ENCODE data around the gene OAS1.

Gene OAS1

DNA sequence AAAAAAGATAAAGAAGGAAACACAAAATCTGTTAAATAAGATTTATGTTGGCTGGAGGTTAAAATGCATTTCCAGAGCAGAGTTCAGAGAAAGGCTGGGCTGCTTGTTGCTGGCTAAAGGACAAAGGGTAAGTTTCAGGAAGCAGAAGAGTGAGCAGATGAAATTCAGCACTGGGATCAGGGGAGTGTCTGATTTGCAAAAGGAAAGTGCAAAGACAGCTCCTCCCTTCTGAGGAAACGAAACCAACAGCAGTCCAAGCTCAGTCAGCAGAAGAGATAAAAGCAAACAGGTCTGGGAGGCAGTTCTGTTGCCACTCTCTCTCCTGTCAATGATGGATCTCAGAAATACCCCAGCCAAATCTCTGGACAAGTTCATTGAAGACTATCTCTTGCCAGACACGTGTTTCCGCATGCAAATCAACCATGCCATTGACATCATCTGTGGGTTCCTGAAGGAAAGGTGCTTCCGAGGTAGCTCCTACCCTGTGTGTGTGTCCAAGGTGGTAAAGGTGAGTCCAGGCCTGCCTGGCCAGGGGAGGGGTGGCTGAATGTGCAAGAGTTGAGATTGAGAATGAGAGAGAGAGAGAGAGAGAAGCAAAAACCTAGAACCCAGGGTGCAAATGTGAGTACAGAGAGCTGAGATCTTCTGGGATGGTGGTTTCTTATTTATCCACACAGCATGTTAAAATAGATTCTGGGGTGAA lies at the start of gene OAS1:
Gene OAS1, plus strand, starts transcription at position 251 of the 703 bp plus-strand sequence. Its CDS starts 78 bp downstream, at position 329.
- DNase-seq (ENCODE audit: low read depth in 2 of 2): no peak

DNA sequence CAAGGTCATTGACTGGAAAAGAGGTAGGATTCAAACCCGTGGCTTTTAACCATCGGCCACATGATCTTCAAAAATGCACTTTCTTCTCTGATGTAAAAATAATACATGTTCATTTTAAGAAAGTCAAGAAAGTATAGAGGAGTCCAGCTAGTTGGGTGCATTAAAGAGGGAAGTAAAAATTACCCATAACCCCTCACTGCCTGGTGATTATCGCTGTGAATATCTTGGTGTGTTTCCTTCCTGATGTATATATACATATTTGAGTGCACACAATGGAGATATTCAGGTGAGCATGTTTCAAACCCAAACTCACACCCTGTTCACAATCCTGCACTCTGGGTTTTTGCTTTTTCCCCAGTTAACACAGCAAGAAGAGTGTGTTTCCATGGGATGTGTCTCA lies 47.5 kb upstream of the OAS1 start:
- no peak for DNase-seq (ENCODE audit: low read depth in 2 of 2)

DNA sequence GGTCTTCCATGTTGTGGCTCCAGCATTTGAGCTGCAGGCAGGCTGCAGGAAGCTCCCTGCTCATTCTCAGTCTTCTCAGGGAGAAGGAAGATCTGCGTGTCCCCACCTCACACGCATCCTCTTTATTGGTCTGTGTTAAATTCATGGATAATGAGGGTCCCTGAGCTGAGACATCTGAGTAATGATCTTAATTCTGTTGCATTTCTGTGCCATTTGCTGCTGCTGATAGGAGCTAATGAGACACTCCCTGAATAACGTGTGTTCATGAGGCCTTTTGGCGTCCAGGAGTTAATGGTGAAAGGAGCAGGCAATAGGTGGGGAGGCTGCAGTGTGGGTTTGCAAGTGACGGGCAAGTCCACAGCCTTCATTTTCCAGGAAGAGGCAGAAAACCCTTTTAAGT lies 46.6 kb upstream of the OAS1 start:
- DNase-seq (ENCODE audit: low read depth in 2 of 2): no peak

DNA sequence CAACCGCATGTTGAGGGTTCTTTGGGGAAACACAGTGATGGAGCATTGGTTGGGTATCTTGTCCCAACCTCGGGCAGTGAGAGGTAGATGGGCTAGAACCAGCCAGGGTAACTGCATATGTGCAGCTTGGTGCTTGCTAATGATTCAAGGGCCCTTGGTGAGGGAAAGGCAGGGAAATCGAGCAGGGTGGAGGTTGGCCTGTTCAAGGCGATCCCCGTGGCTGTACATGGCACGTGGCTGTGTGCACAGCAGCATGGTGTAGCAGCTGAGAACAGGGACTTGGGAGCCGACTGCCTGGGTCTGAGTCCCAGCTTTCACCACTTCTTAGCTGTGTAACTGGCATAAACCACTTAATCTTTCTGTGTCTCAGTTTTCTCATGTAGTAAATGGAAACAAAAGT lies 45.5 kb upstream of the OAS1 start:
- no peak for DNase-seq (ENCODE audit: low read depth in 2 of 2)

DNA sequence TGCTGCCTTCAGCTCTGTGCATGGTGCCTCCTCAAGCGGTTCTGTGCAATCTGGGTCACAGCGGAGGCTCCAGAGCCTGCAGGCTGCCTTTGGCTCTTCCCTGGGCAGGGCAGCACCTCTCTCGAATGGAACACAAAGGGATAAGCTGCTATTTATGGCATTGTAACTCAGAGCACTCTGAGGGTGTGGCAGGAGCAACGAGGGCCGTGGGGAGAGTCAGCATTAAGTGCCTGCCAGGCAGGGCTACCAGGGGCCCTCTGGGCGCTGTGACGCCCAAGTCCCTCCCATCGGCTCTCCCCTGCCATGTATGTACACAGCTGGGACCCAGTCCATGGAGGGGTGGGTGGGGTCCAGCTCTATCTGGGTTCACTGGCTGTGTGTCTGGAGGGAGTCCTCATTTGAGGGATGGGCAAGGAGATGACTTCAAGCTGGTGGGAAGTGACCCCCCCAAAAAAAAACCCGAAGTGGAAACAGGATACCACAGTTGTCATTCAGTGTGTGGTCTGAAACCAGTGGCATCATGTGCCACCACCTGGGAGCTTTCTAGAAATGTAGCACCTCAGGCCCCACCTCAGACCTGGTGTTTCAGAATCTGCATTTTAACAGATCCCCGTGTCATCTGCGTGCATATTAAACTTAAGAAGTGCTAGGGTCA lies 44.0 kb upstream of the OAS1 start:
- DNase-seq (ENCODE audit: low read depth in 2 of 2): no peak

DNA sequence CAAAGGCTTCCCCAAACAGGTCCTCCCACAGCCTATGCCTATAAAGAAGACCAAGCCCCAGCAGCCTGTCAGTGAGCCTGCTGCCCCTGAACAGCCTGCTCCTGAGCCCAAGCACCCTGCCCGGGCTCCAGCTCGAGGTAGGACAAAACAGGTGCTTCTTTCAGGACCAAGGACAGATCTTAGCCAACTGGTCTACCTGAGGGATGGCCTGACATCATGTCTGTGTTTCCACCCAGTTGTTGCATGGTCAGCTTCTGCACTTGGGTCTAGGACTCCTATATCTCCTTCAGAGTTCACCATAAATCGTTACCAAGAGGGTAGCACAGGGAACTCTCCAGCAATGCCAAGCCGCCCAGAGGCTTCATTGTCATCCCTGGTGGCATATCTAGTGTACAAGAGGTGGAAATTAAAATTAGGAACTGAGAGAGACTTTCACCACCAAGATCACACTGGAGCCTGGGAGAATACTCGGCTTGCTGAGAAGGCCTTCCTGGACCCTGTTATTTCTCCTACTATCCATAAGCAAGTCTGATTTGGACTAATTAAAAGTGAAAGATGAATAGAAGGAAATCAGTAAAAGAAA lies 38.2 kb upstream of the OAS1 start:
- DNase-seq (ENCODE audit: low read depth in 2 of 2): no peak

DNA sequence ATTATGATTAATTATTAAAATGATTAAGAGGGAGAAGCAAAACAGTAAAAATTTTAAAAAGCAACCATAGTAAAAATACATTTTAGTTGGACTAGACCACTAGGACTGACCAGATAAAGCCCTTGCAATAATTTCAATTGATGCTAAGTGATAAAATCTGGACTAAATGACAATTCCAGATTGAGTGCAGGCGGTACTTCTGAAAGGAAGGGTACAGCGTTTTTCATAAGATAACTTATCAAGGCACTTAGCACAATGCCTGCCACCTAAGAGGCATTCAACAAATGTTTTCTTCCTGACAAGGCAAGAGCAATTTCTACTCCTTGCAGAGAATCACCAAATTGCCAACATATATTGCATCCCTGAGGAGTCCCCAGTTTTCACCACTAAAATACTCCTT lies 37.7 kb upstream of the OAS1 start:
- no peak for DNase-seq (ENCODE audit: low read depth in 2 of 2)

DNA sequence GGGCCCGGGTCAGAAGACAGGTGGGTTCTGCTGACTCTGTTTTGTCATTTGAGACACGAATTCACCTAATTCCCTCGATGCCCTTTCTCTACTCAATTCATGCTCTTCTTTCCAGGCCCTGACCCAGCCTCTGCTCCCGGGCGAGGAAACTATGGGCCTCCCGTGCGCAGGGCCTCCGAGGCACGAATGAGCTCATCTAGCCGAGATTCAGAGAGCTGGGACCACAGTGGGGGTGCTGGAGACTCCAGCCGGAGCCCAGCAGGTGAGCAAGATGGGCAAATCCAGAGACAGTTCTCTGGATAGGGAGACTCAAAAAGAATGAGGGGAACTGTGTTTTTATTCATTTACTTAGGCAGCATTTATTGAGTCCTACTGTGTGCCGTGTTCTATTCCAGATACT lies 37.0 kb upstream of the OAS1 start:
- no peak for DNase-seq (ENCODE audit: low read depth in 2 of 2)

DNA sequence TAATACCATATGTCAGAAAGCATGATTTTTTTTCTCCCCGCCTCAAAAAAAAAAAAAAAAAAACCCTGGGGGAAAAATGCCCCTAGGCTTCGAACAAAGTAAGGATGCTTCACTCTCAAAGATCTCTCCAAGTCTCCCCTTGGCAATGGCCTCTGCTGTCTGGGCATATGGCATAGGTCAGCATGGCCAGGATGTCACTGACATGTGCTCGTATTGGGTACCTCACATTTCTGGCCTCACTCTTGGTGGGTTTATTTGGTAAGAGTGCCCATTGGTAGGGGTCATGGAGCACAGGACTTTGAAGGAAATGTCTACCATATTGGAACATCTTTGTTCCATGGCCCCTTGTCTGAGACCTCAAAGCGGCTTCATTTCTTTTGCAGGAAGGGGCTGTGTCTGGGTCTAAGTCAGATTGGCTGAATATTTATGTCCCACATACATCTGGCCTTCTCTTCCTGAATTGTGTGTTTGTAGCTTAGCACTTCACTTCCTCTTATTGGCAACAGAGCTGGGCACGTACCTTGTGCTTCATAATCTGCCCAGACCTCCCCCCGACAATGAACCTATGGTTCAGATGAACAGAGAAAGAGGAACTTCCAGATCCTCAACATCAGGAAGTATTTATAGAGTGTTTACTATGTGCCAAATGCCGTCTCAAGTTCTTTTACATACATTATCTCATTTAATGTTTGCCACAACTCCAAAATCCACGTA lies 36.3 kb upstream of the OAS1 start:
- DNase-seq (ENCODE audit: low read depth in 2 of 2): no peak

DNA sequence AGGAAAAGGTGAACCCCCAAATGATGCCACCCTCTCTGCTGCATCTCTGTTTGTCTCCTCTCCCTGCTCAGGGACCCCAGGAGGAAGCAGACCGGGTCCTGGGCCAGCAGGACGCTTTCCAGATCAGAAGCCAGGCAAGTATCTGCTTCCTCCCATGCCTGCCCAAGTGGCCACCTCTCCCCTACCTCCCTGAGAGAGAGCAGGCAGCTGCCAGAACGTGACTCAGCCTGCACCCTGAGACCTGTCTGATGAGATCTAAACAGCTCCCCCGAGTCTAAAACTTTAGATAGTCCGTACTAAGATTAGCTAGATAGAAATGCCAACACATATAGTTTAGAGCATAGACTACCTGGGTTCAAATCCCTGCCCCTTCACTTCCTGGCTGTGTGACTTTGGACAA lies 31.2 kb upstream of the OAS1 start:
- no peak for DNase-seq (ENCODE audit: low read depth in 2 of 2)

DNA sequence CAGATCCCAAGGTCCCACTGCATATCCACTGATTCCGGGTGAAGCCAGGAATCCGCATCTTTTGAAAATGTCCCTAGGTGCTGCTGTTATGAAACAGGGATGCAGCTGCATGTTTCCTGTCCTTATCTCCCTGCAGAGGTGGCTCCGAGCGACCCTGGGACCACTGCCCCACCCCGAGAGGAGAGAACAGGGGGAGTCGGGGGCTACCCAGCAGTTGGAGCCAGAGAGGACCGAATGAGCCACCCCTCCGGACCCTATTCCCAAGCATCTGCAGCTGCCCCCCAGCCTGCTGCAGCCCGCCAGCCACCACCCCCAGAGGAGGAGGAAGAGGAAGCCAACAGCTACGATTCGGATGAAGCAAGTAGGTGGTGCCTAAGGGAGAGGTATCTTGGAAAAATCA lies 30.3 kb upstream of the OAS1 start:
- DNase-seq (ENCODE audit: low read depth in 2 of 2): no peak

DNA sequence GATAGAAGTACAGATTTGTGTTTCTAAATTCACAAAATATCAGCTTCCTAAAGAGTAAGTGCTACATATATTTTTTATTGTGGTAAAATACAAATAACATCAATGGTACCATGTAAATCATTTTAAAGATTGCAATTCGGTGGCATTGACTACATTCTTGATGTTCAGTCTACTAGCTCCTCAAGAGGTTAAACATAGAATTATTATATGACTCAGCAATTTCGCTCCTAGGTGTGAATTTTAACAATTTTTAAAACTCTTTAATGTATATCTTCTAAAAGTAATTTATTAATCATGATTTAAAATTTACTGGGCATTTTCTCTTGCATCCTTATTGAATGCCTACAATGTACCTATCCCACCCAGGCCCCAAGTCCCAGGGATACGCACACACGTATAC lies 29.8 kb upstream of the OAS1 start:
- no peak for DNase-seq (ENCODE audit: low read depth in 2 of 2)

DNA sequence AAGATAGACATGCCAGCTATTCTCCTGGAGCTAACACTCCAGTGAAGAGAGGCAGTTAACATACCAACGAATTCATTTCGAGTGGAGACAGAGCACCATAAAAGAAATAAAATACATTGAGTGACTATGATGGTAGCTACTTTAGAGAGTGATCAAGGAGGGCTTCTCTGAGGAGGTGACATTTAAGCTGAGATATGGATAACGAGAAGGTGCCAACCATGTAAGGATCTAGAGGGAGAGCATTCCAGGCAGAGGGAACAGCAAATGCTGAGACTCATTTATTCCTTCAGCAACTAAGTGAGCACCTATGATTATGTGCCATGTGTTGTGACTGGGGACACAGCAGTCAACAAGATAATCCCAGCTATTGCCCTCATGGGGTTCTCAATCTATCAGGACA lies 28.3 kb upstream of the OAS1 start:
- no peak for DNase-seq (ENCODE audit: low read depth in 2 of 2)

DNA sequence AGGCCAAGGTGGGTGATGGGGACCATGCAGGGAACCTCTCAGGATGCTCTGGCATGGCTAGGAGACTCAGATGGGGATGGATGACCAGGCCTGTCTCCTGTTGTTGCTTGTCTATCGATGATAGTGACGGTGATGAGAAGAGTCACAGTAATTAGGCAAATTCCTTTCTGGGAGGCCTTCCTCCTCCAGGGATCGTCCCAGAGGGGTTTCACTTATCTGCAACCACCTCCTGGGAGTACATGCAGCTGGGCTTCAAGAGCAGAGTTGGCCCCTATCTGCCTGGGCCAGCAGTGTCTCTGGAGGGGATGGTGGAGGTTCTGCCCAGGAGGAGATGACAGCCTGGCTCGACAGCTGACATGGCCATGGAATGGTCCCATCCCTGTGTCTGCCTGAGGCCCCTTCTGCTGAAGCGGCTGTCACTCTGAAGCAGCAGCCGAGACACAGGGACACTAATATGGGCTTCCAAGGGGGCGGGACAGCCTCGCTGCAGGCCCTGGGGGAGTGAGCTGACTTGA lies 27.5 kb upstream of the OAS1 start:
- no peak for DNase-seq (ENCODE audit: low read depth in 2 of 2)

DNA sequence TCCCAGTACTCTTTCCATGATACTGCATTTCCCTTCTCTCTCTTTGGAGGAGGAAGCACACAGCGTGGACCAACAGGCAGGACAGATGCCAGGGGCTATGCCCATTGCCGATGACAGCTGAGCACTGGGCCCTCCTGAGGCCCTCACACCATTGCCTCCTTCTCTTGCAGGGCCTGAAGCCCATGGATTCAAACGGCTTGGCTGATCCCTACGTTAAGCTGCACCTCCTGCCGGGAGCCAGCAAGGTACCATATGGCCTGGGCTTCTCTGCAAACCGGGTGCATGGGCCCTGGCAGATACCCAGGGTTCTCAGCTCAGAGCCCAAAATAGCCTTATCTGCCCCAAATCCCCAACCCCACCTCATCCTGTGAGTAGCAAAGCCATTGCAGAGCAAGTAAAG lies 25.2 kb upstream of the OAS1 start:
- DNase-seq (ENCODE audit: low read depth in 2 of 2): no peak

DNA sequence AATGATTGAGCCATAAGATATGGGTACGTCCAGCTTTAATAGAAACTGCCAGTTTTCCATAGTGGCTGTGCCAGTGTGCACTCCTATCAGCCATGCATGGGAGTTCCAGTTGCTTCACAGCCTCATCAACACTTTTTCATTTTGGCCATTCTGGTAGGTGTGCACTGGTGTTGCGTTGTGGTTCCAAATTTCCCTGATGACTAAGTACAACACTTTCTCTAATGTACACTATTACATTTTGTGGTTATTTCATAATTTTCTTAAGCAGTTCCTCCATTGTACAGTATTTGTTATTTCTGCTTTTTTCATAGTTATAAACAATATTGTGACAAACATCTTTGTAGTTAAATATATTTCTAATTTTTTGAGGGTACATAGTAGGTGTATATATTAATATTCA lies 21.5 kb upstream of the OAS1 start:
- DNase-seq (ENCODE audit: low read depth in 2 of 2): no peak

DNA sequence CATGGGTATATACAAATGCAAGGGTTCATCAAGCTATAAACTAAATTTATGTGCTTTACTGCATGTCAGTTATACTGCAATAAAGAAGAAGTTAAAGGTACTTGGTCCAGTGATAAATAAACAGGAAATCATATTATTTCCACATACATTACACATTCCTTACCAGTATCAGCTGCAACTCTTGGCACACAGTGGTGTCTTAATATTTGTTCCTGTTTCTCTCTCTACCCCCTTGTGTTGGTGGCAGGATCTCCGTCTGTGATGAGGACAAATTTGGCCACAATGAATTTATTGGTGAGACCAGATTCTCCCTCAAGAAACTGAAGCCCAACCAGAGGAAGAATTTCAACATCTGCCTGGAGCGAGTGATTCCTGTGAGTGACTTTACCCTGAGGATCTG lies 19.2 kb upstream of the OAS1 start:
- DNase-seq (ENCODE audit: low read depth in 2 of 2): no peak

DNA sequence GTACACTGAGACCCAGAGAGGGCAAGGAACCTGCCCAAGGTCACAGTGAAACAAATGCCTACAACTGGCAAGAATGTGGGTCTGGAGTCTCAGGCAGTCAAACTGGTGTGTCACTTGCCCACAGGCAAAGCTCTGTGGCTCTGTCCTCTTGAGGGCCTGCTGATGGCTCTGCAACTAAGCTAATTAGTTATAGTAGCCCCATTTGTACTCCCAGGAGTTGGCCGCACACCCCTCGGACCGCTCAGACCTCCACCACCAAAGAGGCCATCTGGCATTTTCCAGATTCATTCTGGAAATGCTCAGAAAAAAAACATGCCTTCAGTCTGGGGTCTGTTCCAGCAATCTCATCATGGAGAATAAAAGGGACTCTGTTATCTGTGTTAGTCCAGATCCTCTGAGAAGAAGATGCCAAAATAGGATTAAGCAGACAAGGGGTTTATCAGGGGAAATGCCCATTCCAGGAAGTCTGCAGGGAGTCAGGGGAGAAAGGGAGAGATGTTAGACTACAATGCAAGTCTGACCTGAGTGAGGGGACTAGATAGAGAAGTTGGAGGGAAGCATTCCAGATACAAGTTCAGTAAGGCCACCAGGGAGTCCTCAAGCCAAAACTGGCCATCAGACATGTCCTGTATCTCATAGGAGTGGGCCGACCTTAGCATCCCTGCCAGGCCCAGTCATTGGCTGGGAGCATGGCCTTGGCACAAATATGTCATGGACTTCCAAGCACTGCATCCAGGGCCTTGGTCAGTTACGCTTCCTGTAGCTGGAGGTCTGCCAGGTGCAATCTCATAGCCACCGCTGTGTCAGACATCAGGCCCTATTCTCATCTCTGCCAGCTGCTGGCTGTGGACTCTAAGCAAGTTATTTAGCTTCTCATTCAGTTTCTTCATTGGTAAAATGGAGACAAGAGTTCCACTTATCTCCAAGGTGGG lies 15.4 kb upstream of the OAS1 start:
- DNase-seq (ENCODE audit: low read depth in 2 of 2): no peak

DNA sequence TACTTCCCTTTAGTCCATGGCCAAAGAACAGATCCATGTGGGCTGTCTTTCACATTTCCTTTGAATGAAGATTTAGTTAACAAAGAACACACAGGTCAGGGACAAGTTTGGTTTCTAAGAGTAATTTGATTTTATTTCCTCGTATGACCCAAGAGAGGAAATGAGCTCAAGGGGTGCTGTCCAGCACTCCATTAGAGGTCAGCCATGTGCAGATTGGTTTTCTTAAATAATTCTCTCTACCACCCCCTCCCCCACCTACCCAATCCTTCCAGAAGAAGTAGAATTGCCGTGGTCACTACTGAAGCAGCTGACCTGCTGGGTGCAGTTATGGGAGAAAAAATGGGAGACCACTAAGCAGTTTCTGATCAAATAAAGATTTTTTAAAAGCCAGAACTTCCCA lies 13.9 kb upstream of the OAS1 start:
- no peak for DNase-seq (ENCODE audit: low read depth in 2 of 2)

DNA sequence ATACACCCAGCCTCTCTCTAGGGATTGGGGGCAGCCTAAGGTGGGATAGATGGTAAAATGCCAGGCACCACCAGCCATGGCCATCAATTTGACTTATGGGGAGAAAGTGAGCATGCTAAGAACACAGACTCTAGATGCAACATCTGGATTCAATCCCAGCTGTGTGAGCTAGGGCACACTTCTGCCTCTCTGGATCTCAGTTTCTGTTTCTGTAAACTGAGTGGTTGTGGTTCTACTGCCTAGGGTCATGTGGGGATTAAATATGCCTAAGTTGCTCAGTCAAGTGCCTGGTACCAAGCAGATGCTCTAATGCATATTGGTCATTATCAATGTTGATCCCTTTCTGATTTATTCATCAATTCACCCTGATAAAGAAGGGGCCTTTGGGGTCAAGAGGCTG lies 12.6 kb upstream of the OAS1 start:
- DNase-seq (ENCODE audit: low read depth in 2 of 2): no peak

DNA sequence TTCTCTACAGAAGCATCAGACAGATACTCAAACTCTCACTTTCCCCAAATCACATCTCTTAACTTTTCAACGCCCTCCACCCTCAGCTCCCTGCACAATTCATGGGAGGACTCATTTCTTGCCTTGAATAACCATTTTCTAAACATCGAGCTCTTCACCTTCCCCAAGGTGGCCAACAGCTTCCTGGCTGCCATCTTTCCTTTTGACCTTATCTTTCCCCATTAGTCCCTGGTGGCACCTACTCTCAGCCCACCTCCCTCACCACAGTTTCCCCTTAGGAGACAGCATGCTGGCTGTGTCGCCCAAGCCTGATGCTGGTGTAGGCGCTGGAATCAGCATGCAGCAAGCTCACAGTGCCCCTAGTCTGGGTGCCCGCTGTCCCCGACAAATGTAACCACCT lies 8.4 kb upstream of the OAS1 start:
- DNase-seq (ENCODE audit: low read depth in 2 of 2): no peak

All from stimulated activated CD8-positive, alpha-beta memory T cell treated with anti-CD3 and anti-CD28 coated beads, Interleukin-2, amount 100 ng/mL, for 48 hours (primary cell).